Sigmoid colon (tissue), 4 donors: ENCODE measurements around the gene RASGEF1B.

Source experiments
- CTCF ChIP-seq, 4 experiments: fragments of 450-650 bp in 3 of 4; fragments of 200-600 bp in 1 of 4; IDR thresholded peaks; one replicate each; pipeline ENCODE4 v1.5.1; 2016 to 2019; ENCODE audit warnings: antibody characterized with exemption in 4 of 4, mild to moderate bottlenecking in 3 of 4, moderate library complexity in 2 of 4
- EP300 ChIP-seq, 4 donors: sonication (generic); formaldehyde crosslinking; IDR thresholded peaks; one replicate each; pipeline ENCODE4 v1.6.1; 2017; ENCODE audit warnings: antibody characterized with exemption in 4 of 4
- POLR2A ChIP-seq, 2 donors: fragments of 450-650 bp; IDR thresholded peaks; one replicate each; pipeline ENCODE4 v1.6.1; 2016; ENCODE audit warnings: antibody characterized with exemption in 2 of 2, mild to moderate bottlenecking in 2 of 2, moderate library complexity in 2 of 2
- POLR2AphosphoS5 ChIP-seq, 4 donors: sonication (generic); formaldehyde crosslinking; IDR thresholded peaks; one replicate each; pipeline ENCODE4 v1.6.1; 2017; ENCODE audit warnings: antibody characterized with exemption in 4 of 4

DNA sequence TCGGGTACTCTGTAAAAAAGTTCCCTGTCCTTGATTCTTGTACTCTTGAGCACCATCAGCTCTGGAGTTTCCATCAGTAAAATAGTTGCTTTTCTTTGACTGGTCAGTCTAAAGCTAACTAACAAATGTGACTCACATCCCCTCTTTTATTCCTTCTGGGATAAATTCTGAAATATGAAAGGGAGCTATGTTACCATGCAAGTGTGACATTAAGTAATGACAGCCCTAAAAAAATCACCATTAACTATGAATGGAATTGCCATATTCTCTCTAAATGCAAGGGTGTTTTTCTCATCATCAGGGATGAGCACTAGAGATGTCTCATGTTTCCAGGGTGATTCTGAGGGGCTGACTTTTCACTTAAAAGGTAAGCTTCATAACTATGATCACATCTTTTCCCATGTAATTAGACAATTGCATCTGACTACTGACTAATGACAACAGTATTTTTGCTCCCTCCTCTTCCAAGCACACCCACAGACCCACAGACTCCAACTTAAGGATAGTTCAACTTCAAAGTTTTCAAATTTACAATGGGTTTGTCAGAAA, 26.9 kb upstream of the RASGEF1B start:
- TF ChIP-seq POLR2A (IDR thresholded peaks at IDR 0.05), result no peak
- no peak for TF ChIP-seq CTCF (IDR thresholded peaks at IDR 0.05)
- no peak for TF ChIP-seq EP300 (IDR thresholded peaks at IDR 0.05)
- no peak for TF ChIP-seq POLR2AphosphoS5 (IDR thresholded peaks at IDR 0.05)
